SU-DHL-6 (cell line): ENCODE measurements around the gene EML1.

Source experiments
- H2AFZ ChIP-seq: fragments of 200-600 bp; sonication (generic); 2 replicates; pipeline ENCODE4 v1.6.1; 2014; ENCODE audit warnings: low read depth, mild to moderate bottlenecking, moderate library complexity, mixed read lengths, antibody characterized with exemption, low read length; ENCODE audit not compliant: severe bottlenecking
- H3F3A ChIP-seq: fragments of 200-600 bp; shearing (Covaris generic); 2 replicates; pipeline ENCODE4 v1.6.0; 2016; ENCODE audit warnings: antibody characterized with exemption, mild to moderate bottlenecking; ENCODE audit not compliant: insufficient read depth
- H3K27ac ChIP-seq: fragments of 200-600 bp; sonication (generic); 2 replicates; pipeline ENCODE4 v1.5.1; 2016; ENCODE audit warnings: low read depth, mild to moderate bottlenecking, low read length, moderate library complexity, mixed read lengths
- H3K27me3 ChIP-seq: fragments of 200-600 bp; sonication (generic), shearing (Covaris generic); 2 replicates; pipeline ENCODE4 v1.6.0; 2014; ENCODE audit warnings: mild to moderate bottlenecking, low read length
- H3K36me3 ChIP-seq: fragments of 200-600 bp; sonication (generic); 2 replicates; pipeline ENCODE4 v1.6.1; 2014; ENCODE audit warnings: mild to moderate bottlenecking, low read length, mixed read lengths
- H3K4me2 ChIP-seq: fragments of 300-600, 200-600 bp; shearing (Covaris generic), sonication (generic); 2 replicates; pipeline ENCODE4 v1.6.0; 2014; ENCODE audit warnings: low read length, low read depth, mild to moderate bottlenecking; ENCODE audit not compliant: poor library complexity, severe bottlenecking
- H3K4me3 ChIP-seq: fragments of 200-600 bp; sonication (generic); 2 replicates; pipeline ENCODE4 v1.5.1; 2014; ENCODE audit warnings: antibody characterized with exemption, low read length, mild to moderate bottlenecking, mixed read lengths; ENCODE audit not compliant: insufficient read depth, poor library complexity, severe bottlenecking
- H3K79me2 ChIP-seq: fragments of 200-600 bp; sonication (generic); 2 replicates; pipeline ENCODE4 v1.6.1; 2014; ENCODE audit warnings: mild to moderate bottlenecking, low read length, moderate library complexity; ENCODE audit not compliant: insufficient read depth
- H3K9ac ChIP-seq: fragments of 200-600 bp; sonication (generic); 2 replicates; pipeline ENCODE4 v1.7.0; 2014; ENCODE audit warnings: mild to moderate bottlenecking, low read length
- H3K9me2 ChIP-seq: fragments of 200-600 bp; sonication (generic); replicated peaks from 2 replicates; pipeline ENCODE4 v1.6.1; 2014; ENCODE audit warnings: low read length; ENCODE audit not compliant: insufficient read depth
- H3K9me3 ChIP-seq: fragments of 200-600 bp; sonication (generic); 2 replicates; pipeline ENCODE4 v1.6.1; 2014; ENCODE audit warnings: low read length, mixed read lengths; ENCODE audit not compliant: insufficient read depth
- H4K20me1 ChIP-seq: fragments of 200-600 bp; sonication (generic); 2 replicates; pipeline ENCODE4 v1.6.1; 2014; ENCODE audit warnings: low read depth, mild to moderate bottlenecking, antibody characterized with exemption, low read length, moderate library complexity, mixed read lengths
- EZH2phosphoT487 ChIP-seq: fragments of 200-600 bp; sonication (generic), shearing (Covaris generic); conservative IDR thresholded peaks from 2 replicates; pipeline ENCODE4 v1.6.1; 2018; ENCODE audit warnings: mild to moderate bottlenecking, antibody characterized with exemption, low read length, moderate library complexity, mixed read lengths
- TF ChIP-seq, protein P1 (sequence below): fragments of 200-600 bp; sonication (generic); IDR thresholded peaks from one replicate; pipeline ENCODE4 v1.5.1; 2017; ENCODE audit warnings: antibody characterized with exemption, mild to moderate bottlenecking, low read length, moderate library complexity; ENCODE audit not compliant: insufficient read depth, poor library complexity, severe bottlenecking

Gene EML1

DNA sequence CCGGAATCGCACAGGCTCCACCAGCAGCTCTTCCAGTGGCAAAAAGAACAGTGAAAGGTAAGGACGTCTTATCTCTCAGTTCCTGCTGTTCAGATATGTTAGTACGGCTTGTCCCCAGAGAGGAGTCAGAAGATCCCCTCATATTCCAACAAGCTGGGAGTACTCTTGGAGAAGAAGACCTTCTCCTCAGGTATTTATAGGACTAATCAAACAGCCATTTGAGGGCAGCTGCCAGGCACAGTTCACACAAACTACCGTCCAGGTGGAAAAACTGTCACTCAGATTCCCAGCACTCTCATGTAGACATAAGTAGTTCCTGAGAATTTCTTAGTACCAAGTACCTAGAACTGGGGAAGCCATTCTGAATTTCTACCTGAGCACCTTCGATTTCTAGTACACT is 85.3 kb downstream of the EML1 start:
- no peaks in the 10 kb centered on the region for H3K9me3 ChIP-seq
- no peaks in the 10 kb centered on the region for H3F3A ChIP-seq
- H3K79me2 ChIP-seq, result no peaks in the 10 kb centered on the region
- TF ChIP-seq, protein P1, sequence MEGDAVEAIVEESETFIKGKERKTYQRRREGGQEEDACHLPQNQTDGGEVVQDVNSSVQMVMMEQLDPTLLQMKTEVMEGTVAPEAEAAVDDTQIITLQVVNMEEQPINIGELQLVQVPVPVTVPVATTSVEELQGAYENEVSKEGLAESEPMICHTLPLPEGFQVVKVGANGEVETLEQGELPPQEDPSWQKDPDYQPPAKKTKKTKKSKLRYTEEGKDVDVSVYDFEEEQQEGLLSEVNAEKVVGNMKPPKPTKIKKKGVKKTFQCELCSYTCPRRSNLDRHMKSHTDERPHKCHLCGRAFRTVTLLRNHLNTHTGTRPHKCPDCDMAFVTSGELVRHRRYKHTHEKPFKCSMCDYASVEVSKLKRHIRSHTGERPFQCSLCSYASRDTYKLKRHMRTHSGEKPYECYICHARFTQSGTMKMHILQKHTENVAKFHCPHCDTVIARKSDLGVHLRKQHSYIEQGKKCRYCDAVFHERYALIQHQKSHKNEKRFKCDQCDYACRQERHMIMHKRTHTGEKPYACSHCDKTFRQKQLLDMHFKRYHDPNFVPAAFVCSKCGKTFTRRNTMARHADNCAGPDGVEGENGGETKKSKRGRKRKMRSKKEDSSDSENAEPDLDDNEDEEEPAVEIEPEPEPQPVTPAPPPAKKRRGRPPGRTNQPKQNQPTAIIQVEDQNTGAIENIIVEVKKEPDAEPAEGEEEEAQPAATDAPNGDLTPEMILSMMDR, result no peak
- TF ChIP-seq EZH2phosphoT487, result no peak
- H3K4me3 ChIP-seq, result no peak overlapping the region
- no peak overlapping the region for H3K9ac ChIP-seq
- no peaks in the 10 kb centered on the region for H3K9me2 ChIP-seq
- H3K36me3 ChIP-seq, result no peaks in the 10 kb centered on the region
- no peak overlapping the region for H3K4me2 ChIP-seq
- H3K27ac ChIP-seq, result no peak overlapping the region
- H4K20me1 ChIP-seq, result no peaks in the 10 kb centered on the region
- no peaks in the 10 kb centered on the region for H3K27me3 ChIP-seq
- H2AFZ ChIP-seq, result no peak overlapping the region

DNA sequence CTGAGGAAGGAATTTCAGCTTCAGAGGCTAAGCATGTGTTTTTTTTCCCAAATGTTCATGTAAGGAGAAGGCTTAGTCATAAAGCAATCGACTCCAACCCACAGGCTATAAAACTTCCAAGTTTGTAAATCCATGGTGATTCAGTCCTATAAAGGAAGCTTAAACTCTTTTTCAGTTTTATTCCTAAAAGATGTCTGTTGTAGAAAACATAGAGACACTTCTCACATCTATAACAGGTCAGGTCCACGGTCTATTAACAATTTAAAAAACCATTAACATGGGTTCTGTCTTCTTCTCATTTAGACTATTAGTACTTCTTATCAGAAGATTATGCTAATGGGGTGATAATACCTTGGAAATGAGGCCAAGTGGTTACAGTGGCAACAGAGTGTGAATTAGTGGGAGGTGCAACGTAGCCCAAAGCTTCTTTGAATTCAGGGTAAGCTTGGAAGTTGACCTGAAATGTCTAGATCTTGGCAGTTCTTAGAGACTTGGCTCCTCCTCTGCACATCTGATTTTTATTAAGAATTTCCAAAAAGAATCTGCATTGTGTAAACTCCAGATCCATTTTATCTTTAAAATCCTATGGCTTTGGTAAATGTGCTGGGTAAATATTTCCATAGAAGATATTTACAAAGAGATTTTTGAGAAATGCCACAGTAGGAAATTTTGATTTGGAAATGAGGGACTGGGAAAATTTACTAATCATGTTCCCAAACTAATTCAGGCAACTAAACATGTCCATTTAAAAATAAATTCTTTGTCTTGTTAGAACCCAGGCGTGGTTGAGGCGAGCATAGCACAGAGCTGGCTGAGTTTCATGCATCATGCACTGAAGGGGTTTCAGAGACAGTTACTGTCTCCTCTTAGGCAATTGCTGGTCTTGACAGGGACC is 86.4 kb downstream of the EML1 start:
- no peak overlapping the region for H3K4me3 ChIP-seq

DNA sequence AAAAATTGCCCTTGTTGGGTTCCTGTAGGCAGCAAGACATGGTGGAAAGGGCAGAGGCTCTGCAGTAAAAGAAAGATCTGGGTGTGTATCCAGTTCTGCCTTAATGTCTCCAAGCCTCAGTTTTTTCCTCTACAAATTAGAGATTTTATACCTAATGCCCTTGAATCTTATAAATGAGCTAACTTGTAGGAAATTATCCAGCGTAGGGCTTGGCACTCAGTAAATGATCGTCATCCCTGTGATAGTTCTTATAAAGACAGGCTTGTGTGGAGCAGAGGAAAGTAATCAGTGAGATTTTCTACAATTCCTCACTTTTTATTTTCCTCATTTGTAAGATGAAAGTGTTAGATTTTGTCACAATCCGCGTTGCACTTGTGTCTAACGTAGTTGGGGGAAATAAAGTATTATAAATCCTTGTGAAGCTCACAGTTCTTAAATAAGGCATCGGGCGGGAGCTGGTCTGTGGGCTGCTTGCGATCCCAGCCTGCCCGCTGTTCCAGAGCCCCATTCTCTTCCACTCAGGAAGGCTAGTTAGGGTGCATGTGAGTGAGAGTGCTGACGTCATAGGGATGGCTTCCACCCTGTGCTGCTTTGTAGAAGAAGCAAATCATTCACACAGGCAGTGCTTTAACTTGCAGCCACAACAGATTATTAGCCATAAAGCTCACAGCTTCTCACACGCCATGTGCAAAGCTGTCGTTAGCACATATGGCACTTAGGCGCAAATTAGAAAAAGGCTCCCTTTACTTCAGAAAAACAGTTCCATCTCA is 87.6 kb downstream of the EML1 start:
- no peaks in the 10 kb centered on the region for H3K9me3 ChIP-seq
- H3K4me2 ChIP-seq, result no peak overlapping the region
- no peaks in the 10 kb centered on the region for H3K79me2 ChIP-seq
- H4K20me1 ChIP-seq, result no peaks in the 10 kb centered on the region
- no peak overlapping the region for H3K27ac ChIP-seq
- no peak overlapping the region for H2AFZ ChIP-seq
- no peaks in the 10 kb centered on the region for H3K9me2 ChIP-seq
- no peak overlapping the region for H3K4me3 ChIP-seq
- no peaks in the 10 kb centered on the region for H3K36me3 ChIP-seq
- H3K27me3 ChIP-seq, result no peaks in the 10 kb centered on the region
- no peaks in the 10 kb centered on the region for H3F3A ChIP-seq
- TF ChIP-seq EZH2phosphoT487, result no peak
- TF ChIP-seq, protein P1, result no peak
- no peak overlapping the region for H3K9ac ChIP-seq

More for the DNA sequence above, 86.4 kb downstream of the EML1 start:
- Histone ChIP-seq H3K27ac (no peak overlapping the region), H3K36me3 (no peaks in the 10 kb centered on the region), H3K4me2 (no peak overlapping the region), H3K9ac (no peak overlapping the region), H3K27me3 (no peaks in the 10 kb centered on the region), H2AFZ (no peak overlapping the region), H3K9me2 (no peaks in the 10 kb centered on the region), H3K9me3 (no peaks in the 10 kb centered on the region), H3F3A (no peaks in the 10 kb centered on the region), H3K79me2 (no peaks in the 10 kb centered on the region), H4K20me1 (no peaks in the 10 kb centered on the region)
- TF ChIP-seq, protein P1, result no peak
- no peak for TF ChIP-seq EZH2phosphoT487
